Thoracic aorta (tissue), 2 donors: ENCODE measurements around the gene MAP3K14. TPM values are rescaled to one million over a fixed set of nuclear protein-coding genes. Genes with fewer than 3 reads are reported as not detected.
"Not testable (repeated sequence)": the region's sequence is repeated elsewhere in the genome, so short reads cannot be mapped to it uniquely, and the experiment has no call there.

Source experiments
- ATAC-seq: fragments of 150-250 bp; one replicate; pipeline ENCODE4 v1.8.0; 2017; ENCODE audit warnings: low read depth; ENCODE audit not compliant: insufficient number of reproducible peaks, low FRiP score
- DNase-seq: peaks from one replicate; pipeline ENCODE4 v3.0.0-alpha.2; 2020; ENCODE audit warnings: low spot score
- H3K27ac ChIP-seq, 2 donors: fragments of 200-600 bp; sonication (generic); 1 replicate in 1 of 2; 2 replicates in 1 of 2; pipeline ENCODE4 v1.5.1; 2016; ENCODE audit warnings: mild to moderate bottlenecking in 2 of 2, moderate library complexity in 2 of 2
- H3K27me3 ChIP-seq: fragments of 200-600 bp; sonication (generic); replicated peaks from 2 replicates; pipeline ENCODE4 v1.6.0; 2016; ENCODE audit warnings: mild to moderate bottlenecking; ENCODE audit not compliant: insufficient read depth
- H3K36me3 ChIP-seq: fragments of 200-600 bp; sonication (generic); one replicate; pipeline ENCODE4 v1.5.1; 2016
- H3K4me1 ChIP-seq, 2 donors: fragments of 200-600 bp; sonication (generic); 1 replicate in 1 of 2; 2 replicates in 1 of 2; pipeline versions ENCODE4 v1.5.1 to v1.6.0; 2016; ENCODE audit warnings: low read depth in 2 of 2, mild to moderate bottlenecking in 1 of 2; ENCODE audit not compliant: control insufficient read depth in 1 of 2
- H3K4me3 ChIP-seq: fragments of 200-600 bp; sonication (generic); 2 replicates; pipeline ENCODE4 v1.5.1; 2016; ENCODE audit warnings: mild to moderate bottlenecking
- H3K9me3 ChIP-seq: fragments of 200-600 bp; sonication (generic); 2 replicates; pipeline ENCODE4 v1.5.1; 2016
- total RNA-seq, 2 donors: library from RNA; depleted of rRNA; stranded (reverse); fragments of >200 nt; gene quantifications; one replicate each; pipeline versions ENCODE4 v1.1.0 to v1.2.3, GENCODE V29; 2016
- TF ChIP-seq, protein P1 (sequence below): fragments of 200-600 bp; sonication (generic); IDR thresholded peaks from one replicate; pipeline ENCODE4 v1.5.1; 2019; ENCODE audit warnings: antibody characterized with exemption

Gene MAP3K14
- total RNA-seq, 2 donors from 2014 or later, result 10.1 to 10.7 TPM

DNA sequence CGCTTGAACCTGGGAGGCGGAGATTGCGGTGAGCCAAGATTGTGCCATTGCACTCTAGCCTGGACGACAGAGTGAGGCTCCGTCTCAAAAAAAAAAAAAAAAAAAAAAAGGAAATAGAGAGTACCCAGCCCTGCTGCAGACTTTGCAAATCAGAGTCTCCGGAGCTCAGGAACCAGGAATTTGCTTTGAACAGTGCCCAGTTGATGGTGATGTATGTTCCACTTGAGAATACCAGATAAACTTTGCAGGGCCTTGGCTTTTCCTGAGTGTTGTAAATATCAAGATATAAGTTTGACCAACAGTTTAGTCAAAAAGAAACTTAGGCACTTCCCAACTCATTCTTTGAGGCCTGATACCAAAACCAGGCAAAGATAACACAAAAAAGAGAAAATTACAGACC lies 30.6 kb upstream of the MAP3K14 start:
- no peak for DNase-seq
- H3K36me3 ChIP-seq, result no peaks in the 10 kb centered on the region
- no peak for ATAC-seq
- H3K9me3 ChIP-seq, result no peaks in the 10 kb centered on the region
- H3K27me3 ChIP-seq, result no peaks in the 10 kb centered on the region
- no peak overlapping the region for H3K27ac ChIP-seq
- H3K4me3 ChIP-seq, result no peak overlapping the region
- TF ChIP-seq, protein P1, sequence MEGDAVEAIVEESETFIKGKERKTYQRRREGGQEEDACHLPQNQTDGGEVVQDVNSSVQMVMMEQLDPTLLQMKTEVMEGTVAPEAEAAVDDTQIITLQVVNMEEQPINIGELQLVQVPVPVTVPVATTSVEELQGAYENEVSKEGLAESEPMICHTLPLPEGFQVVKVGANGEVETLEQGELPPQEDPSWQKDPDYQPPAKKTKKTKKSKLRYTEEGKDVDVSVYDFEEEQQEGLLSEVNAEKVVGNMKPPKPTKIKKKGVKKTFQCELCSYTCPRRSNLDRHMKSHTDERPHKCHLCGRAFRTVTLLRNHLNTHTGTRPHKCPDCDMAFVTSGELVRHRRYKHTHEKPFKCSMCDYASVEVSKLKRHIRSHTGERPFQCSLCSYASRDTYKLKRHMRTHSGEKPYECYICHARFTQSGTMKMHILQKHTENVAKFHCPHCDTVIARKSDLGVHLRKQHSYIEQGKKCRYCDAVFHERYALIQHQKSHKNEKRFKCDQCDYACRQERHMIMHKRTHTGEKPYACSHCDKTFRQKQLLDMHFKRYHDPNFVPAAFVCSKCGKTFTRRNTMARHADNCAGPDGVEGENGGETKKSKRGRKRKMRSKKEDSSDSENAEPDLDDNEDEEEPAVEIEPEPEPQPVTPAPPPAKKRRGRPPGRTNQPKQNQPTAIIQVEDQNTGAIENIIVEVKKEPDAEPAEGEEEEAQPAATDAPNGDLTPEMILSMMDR, result no peak
- peaks cover 0 to 14% of the 10 kb centered on the region in 2 donors for H3K4me1 ChIP-seq

- Histone ChIP-seq H3K4me3 (no peak overlapping the region), H3K27me3 (no peaks in the 10 kb centered on the region), H3K27ac (peak overlapping the region in 1 of 2 donors; percentile 18), H3K36me3 (no peaks in the 10 kb centered on the region), H3K9me3 (no peaks in the 10 kb centered on the region), H3K4me1 (peaks cover 0 to 14% of the 10 kb centered on the region in 2 donors)
- no peak for DNase-seq
- TF ChIP-seq, protein P1, result no peak
- no peak for ATAC-seq
Measured at GRCh38 chr17:45346216-45347015, 29.6 kb upstream of the MAP3K14 start.

DNA sequence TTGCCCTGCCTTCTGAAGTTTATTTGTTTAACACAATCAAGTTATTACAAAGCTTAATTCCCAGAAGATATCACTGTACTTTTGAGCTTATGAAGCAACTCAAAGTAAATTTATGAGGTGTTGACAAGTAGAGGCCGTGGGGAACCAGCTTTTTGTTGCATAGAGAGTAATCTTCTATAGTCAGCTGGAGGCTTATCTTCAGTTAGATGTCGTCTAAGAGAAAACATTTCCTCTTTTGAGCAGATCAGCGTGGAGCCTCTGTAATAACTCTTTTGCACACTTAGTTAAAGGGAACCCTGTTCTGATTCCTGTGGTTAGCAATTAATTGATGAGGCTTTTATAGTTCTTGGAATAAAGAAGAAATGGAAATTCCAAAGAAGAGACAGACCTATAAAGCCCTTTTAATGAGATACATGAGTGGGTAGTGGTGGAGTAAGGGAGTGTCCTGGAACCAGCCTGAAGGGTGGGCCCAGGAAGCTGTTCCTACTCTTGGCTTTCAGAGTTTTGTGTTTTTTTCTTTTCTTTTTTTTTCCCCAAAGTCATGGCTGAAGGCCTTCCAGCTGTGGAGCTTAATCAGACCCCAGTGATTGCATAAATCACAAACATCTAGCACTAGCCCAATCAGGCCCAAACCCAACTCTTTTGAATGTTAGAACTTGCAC lies 28.9 kb upstream of the MAP3K14 start:
- H3K4me1 ChIP-seq, result peaks cover 0 to 14% of the 10 kb centered on the region in 2 donors
- no peaks in the 10 kb centered on the region for H3K27me3 ChIP-seq
- H3K9me3 ChIP-seq, result no peaks in the 10 kb centered on the region
- H3K27ac ChIP-seq, result no peak overlapping the region
- no peaks in the 10 kb centered on the region for H3K36me3 ChIP-seq
- ATAC-seq, result peak; percentile 55
- no peak overlapping the region for H3K4me3 ChIP-seq
- TF ChIP-seq, protein P1, result no peak
- DNase-seq, result no peak

- Histone ChIP-seq H3K9me3 (no peaks in the 10 kb centered on the region), H3K36me3 (no peaks in the 10 kb centered on the region), H3K4me1 (peaks cover 0 to 14% of the 10 kb centered on the region in 2 donors), H3K27ac (no peak overlapping the region), H3K4me3 (no peak overlapping the region), H3K27me3 (no peaks in the 10 kb centered on the region)
- ATAC-seq (no peak), DNase-seq (no peak)
- TF ChIP-seq, protein P1, result no peak
Measured at GRCh38 chr17:45345246-45345553, 28.4 kb upstream of the MAP3K14 start.

- H3K27ac ChIP-seq, ATAC-seq, H3K9me3 ChIP-seq, H3K36me3 ChIP-seq, H3K4me3 ChIP-seq, H3K27me3 ChIP-seq, DNase-seq: not testable (repeated sequence)
- peaks cover 0 to 14% of the 10 kb centered on the region in 2 donors for H3K4me1 ChIP-seq
Measured at GRCh38 chr17:45343967-45344664, 27.3 kb upstream of the MAP3K14 start.
